ENCODE measurements around the gene RPL32.
"Not testable (repeated sequence)": the region's sequence is repeated elsewhere in the genome, so short reads cannot be mapped to it uniquely, and the experiment has no call there.

RPL32 gene

GRCh38 chr3:12884186-12884680 is 42.9 kb upstream of the RPL32 start:
- DNase-seq (ENCODE audit: low read depth), result no peak

GRCh38 chr3:12882336-12883310 is 41.3 kb upstream of the RPL32 start:
- DNase-seq (ENCODE audit: low read depth), result no peak
- H3K4me3 ChIP-seq (ENCODE audit: control insufficient read depth, low read depth, low read length), result no peak overlapping the region

More at GRCh38 chr3:12884186-12884680, 42.9 kb upstream of the RPL32 start:
- H3K4me3 ChIP-seq (ENCODE audit: control insufficient read depth, low read depth, low read length), result no peak overlapping the region
- TF ChIP-seq CTCF (IDR thresholded peaks at IDR 0.05; ENCODE audit: control insufficient read depth, insufficient read depth, low read depth, low read length, missing control alignments), result no peak

GRCh38 chr3:12881858-12882257 is 40.5 kb upstream of the RPL32 start:
- not testable (repeated sequence) for H3K4me3 ChIP-seq (ENCODE audit: control insufficient read depth, low read depth, low read length); DNase-seq (ENCODE audit: low read depth)

More at GRCh38 chr3:12882336-12883310, 41.3 kb upstream of the RPL32 start:
- TF ChIP-seq CTCF (IDR thresholded peaks at IDR 0.05; ENCODE audit: control insufficient read depth, insufficient read depth, low read depth, low read length, missing control alignments), result no peak

- no peak for DNase-seq (ENCODE audit: low read depth)
- no peak overlapping the region for H3K4me3 ChIP-seq (ENCODE audit: control insufficient read depth, low read depth, low read length)
- TF ChIP-seq CTCF (IDR thresholded peaks at IDR 0.05; ENCODE audit: control insufficient read depth, insufficient read depth, low read depth, low read length, missing control alignments), result no peak
These were observed 37.9 kb upstream of the RPL32 start for GRCh38 chr3:12879191-12879815.

GRCh38 chr3:12878758-12879157 is 37.4 kb upstream of the RPL32 start:
- H3K4me3 ChIP-seq (ENCODE audit: control insufficient read depth, low read depth, low read length); DNase-seq (ENCODE audit: low read depth): not testable (repeated sequence)

GRCh38 chr3:12878141-12878574 is 36.8 kb upstream of the RPL32 start:
- H3K4me3 ChIP-seq (ENCODE audit: control insufficient read depth, low read depth, low read length), result no peak overlapping the region
- DNase-seq (ENCODE audit: low read depth), result no peak
- no peak for TF ChIP-seq CTCF (IDR thresholded peaks at IDR 0.05; ENCODE audit: control insufficient read depth, insufficient read depth, low read depth, low read length, missing control alignments)

- H3K4me3 ChIP-seq (ENCODE audit: control insufficient read depth, low read depth, low read length), result no peak overlapping the region
- TF ChIP-seq CTCF (IDR thresholded peaks at IDR 0.05; ENCODE audit: control insufficient read depth, insufficient read depth, low read depth, low read length, missing control alignments), result no peak
- no peak for DNase-seq (ENCODE audit: low read depth)
These were observed 35.7 kb upstream of the RPL32 start for GRCh38 chr3:12877040-12877439.

All from AG09309 (cell line).